ENCODE results near the gene CDR2.

CDR2 gene

DNA sequence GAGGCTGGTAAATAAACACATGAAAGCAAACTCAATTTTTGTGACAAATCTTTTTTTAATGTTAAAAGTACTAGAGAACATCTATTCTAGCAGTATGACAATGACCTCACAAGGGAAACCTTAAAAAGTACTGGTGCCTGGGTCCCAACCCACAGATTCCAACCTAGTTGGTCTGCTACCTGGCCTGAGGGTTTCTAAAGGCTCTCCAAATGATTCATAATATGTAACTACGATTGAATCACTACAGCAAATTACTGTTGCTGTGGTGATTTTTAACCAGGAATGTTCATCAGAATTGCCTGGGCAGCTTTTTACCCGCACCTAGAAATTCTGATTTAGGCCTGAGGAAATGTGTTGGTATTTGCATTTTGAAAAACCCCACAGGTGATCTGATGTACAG lies 26.1 kb downstream of the CDR2 start:
- DNase-seq, result no peak

DNA sequence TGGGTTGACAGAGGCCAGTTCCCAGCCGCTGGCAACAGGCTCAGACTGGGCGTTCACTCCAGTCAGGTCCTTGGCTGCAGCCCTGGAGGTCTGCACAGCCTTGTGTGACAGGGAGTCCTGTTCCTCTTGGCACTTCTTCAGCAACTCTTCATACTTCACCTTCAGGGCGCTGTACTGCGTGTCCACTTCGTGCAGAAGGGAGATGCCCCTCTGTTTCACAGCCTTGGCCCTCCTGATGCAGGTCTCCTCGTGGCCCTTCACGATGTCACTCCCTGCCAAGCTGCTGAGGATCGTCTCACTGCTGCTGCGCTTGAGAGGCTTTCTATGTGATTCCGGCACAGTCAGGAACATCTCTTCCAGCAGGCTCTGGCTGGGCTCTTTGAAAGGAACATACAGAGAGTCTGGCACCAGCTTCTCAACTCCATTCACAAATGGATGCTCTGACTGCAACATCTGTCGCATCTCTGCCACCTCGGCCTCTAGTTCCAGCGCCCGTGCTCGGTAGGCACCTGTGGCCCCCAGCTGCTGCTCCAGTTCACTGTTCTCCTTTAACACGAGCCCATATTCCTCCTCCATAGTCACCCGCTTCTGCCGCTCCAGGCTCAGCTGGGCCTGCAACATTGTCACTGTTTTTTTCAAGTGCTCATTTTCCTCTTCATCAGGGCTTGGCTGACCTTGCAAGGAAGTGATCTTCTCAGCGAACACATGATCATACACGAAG lies 27.2 kb downstream of the CDR2 start:
- DNase-seq, result no peak

DNA sequence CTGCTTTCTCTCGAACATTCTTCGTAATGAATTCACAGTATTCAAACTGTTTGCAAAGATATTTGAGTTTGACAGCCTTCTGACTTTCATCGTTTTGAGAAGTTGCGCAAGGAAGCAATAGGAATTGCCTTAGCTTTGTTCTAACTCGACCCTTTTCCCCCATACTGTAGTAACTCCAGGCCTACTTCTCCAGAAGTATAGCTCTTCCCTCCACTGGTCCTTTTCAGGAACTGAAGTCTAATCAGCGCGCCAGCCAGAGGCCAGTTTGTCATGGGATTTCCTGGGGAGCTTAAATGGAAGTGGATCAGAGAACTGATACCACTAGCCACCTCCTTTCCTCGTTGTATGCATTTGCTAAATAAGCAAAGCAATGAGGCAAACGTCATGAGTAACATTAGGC lies 27.9 kb downstream of the CDR2 start:
- DNase-seq, result no peak

DNA sequence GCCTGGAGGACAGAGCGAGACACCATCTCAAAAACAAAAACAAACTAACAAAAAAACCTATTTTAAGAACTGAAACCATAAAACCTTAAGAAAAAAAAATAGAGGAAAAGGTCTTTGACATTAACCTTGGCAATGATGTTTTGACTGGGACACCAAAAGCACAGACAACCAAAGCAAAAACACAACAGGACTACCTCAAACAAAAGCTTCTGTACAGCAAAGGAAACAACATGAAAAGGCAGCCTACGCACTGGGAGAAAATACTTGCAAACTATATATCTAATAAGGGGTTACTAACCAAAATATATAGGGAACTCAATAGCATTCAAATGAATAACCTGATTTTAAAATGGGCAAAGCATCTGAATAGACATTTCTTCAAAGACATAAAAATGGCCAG lies 32.3 kb downstream of the CDR2 start:
- DNase-seq, result no peak

DNA sequence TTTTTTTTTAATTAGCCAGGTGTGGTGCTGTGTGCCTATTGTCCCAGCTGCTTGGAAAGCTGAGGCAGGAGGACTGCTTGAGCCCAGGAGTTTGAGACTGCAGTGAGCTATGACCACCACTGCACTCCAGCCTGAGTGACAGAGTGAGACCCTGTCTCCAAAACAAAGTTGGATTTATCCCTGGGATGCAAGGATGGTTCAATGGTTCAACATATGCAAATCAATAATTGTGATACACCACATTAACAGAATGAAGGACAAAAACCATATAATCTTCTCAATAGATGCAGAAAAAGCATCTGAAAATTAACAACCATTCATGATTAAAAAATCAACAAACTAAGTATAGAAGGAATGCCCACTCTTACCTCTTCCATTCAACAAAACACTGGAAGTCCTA lies 33.5 kb downstream of the CDR2 start:
- DNase-seq, result no peak

DNA sequence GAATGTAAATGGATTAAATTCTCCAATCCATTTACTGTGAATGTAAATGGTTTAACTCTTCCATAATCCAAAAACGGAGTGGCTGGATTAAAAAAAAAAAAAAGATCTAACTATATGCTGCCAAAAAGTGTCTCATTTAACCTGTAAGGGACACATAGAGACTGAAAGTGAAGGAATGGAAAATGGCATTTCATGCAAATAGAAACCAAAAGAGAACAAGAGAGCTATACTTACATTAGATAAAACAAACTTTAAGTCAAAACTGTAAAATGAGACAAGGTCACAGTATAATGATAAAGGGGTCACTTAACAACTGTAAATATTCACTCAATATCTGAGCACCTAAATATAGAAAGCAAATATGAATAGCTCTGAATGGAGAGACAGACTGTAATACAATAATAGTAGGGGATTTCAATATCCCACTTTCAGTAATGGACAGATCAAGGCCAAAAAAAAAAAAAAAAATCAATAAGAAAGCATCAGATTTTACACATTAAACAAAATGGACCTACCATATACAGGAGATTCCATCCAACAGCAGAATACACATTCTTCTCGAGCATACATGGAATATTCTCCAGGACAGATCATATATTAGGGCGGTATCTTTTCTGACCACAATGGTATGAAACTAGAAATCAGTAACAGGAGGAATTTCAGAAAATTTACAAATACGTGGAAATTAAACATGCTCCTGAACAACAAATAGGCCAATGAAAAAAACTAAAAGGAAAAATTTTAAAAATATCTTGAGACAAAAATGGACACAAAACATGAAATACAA lies 36.4 kb downstream of the CDR2 start:
- no peak for DNase-seq

DNA sequence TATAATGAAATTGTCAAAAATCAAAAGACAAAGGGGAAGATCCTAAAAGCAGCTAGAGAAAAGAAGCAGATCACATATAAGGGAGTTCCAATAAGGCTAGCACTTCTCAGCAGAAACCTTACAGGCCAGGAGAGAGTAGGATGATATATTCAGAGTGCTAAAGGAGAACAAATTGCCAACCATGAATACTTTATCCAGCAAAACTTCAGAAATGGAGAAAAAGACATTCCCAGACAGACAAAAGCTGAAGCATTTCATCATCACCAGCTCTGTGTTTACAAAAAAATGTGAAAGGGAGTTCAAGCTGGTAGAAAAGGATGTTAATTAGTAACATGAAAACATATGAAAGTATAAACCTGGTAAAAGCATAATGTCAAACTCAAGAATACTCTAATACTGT lies 37.4 kb downstream of the CDR2 start:
- DNase-seq, result no peak

DNA sequence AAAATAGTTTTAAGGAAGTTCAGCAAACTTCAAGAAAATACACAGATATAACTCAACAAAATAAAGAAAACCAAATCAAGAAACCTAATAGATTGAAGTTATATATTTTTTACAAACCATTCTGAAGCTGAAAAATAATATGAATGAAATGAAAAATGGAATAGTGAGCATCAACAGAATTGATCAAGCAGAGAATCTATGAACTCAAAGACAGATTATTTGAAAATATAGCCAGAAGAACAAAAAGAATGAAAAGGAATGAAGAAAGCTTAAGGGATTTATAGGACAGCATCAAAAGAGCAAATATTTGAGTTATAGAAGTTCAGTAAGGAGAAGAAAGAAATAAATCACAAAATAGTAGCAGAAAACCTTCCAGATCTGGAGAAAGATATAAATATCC lies 37.8 kb downstream of the CDR2 start:
- DNase-seq, result no peak

DNA sequence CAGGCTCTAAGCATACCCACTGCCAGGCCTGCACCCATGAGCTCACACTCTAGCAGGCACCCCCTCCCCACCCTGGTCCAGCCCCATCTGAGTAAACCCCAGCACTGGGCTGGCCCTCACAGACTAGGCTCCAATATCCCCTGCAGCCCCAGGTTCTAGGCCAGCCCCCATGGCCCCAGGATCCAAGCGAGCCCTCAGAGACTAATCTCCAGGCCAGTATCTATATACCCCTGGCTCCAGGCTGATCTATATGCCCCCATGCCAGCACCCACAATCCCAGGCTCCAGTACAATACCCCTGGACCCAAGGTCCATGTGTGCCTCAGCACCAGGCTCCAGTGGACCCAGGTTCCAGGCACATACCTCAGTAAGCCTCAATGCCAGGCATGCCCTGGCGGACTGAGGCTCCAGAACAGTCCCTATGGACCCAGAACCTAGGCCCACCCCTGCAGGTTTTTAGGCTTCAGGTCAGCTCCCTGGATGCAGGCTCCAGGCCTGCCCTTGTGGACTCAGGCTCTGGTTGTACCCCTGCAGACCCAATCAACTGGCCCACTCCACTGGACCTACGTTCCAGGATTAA lies 38.7 kb downstream of the CDR2 start:
- no peak for DNase-seq

DNA sequence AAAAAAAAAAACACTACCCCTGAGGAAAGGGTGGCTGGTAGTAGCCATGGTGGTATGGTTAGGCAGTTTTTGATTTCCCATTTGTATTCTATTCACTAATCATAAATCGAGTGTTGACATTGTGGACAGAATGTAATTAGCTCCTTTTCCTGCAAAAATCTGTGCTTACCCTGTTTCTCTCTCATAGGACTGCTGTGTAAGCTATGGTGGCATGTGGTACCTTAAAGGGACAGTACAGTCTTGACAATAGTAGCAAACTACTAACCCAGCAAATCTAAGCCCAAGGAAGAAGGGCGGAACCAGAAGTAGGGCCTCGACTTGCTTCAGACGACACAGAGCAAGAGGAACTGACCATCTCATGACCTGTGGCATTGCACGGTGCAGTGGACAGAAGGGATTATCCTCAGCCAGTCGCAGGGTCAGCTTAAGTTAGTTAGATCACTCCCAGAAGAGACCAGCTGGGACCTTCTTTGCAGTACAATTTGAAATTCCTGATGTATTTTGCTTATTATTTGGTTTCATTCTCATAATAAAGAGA lies 40.9 kb downstream of the CDR2 start:
- no peak for DNase-seq

DNA sequence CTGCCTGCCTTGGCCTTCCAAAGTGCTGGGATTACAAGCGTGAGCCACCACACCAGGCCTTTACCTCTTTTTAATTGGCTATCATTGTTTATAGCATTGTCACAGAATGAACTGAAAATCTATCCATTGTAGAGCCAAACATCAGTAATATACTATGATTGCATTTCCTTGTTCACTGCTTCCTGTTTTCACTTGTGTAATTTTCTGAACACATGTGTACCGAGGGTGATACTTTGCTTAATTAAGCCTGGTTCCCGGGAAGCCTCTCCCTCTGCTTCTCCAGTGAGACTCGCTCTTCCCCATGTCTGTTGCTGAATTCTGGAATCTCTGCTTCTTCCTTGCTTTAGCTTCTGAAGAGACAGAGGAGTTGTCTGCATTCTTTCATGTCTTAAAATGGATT lies 44.1 kb downstream of the CDR2 start:
- no peak for DNase-seq

DNA sequence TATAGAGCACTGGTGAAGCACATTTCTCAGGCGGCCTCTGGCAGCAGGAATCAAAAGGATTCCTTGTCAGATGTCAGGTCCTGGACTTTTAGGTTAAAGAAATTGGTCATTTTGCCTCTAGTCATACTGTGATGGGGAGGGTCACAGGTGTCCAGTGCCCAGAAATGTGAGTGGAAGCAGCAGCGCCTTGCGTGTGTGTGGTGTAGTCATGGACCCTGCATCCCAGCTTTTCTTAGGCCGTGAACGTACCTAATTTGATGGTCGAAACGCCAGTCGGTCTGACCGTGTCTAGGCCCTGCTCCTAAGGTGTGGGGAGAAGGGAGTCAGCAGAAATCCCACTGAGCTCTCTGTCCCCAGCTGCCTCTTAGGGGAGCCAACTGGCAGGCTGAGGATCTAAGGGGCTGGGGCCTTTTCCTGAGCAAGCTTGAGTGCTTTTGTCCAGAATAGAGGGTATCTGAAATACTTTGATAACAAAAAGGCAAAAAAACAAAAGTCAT lies 45.2 kb downstream of the CDR2 start:
- no peak for DNase-seq

DNA sequence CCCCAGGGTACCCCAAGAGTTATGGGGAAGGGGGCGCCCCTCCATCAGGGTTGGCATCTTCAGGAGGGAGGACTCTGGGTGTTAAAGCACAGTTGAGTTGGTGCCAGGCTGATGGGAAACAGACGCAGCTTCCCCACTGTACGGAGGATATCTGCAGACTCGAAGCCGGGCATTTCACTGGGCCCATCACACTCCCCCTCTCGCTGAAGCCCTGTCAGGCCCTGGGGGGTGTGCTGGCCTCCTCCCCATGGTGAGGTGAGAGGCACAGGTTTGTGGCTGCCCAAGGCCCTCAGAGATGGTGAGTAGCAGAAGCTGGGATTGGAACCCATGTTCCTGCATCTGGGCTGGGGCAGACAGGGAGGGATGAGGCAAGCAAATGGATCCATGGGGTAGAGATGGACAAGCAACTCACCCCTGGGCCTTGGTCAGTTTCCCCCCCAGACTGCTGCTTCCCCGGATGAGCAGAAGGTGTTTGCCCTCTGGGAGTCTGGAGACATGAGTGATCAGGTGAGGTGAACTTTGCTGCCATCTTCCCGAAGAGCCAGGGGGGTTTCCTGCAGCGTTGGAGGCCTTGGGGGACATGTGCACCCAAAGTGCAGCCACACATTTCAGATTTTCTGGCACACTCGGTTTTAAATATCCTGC lies 46.2 kb downstream of the CDR2 start:
- no peak for DNase-seq

DNA sequence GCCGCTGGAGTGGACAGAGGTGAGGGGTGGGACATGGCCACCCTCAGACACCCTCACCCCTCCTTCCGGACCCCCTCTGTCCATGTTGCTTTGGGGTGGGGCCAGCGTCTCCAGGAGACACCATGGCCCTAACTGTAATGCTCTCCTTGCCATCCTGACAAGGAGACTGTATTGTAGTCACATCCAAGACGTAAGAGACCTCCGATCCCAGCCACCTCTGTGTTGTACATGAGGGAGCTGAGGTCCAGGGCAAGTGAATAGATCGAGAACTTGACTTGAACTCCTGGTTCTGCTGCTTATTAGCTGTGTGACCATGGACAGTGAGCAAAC lies 47.0 kb downstream of the CDR2 start:
- no peak for DNase-seq

DNA sequence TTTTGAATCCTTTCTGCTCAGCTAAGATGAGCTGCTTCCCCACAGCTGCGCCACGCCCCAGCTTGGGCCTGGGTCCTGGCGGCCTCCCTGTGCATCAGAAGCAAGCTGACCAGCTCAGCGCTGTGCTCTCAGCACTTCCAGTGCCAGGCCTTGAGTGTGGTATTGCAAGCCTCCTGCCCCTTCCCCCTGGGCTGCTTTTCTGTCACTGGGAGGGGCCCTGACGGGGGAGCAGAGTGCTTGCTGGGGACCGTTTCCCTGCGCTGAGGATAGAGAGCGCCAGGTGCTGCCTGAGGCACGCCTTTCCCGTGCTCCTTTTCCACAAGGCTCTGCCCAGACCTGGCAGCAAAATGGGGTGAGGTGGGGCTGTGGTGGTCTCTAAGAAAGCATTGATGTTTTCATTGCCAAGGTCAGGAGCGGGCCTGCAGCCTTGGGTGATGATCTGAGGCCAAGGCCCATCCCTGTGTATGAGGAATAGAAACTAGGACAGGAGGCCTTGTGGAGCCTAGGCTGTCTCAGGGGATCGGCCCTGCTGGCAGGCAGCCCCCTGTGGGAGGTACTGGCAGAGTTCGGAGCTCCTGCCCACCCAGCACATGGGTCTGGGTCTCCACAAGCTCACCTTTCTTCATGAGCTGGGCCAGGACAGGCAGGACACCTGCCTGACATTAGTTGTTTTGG lies 47.5 kb downstream of the CDR2 start:
- DNase-seq, result no peak

DNA sequence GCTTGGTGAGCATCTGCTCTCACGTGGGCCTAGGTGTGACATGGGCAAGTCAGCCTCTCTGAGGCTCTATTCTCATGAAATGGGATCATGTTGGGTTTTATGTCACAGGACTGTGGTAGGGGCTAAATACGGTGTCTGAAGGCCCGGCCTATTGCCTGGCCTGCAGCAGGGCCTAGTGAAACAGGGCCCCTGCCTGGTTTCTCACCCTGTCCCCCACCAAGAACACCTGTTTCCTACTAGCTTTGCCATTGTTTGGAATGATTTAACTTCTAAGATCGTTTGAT lies 48.1 kb downstream of the CDR2 start:
- DNase-seq, result no peak

DNA sequence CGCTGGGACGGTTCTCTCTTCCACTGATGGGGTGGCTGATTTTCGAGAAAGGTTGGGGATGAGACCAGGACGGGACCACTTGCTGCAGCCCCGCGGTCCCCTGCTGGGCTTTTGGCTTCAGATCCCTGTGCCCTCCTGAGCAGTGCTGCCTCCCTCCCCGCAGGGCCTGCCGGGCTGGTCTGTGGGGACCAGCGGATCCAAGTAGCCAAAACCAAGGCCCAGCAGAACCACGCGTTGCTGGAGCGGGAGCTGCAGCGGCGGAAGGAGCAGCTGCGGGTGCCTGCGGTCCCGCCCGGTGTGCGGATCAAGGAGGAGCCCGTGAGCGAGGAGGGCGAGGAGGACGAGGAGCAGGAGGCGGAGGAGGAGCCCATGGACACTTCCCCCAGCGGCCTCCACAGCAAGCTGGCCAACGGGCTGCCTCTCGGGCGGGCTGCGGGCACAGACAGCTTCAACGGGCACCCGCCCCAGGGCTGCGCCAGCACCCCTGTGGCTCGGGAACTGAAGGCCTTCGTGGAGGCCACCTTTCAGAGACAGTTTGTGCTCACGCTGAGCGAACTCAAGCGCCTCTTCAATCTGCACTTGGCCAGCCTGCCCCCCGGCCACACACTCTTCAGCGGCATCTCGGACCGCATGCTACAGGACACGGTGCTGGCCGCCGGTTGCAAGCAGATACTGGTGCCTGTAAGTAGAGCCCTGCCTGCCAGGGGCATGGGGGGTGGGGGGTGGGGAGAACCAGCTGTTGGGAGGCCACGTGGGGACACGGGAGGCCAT lies 48.6 kb downstream of the CDR2 start:
- DNase-seq, result no peak

DNA sequence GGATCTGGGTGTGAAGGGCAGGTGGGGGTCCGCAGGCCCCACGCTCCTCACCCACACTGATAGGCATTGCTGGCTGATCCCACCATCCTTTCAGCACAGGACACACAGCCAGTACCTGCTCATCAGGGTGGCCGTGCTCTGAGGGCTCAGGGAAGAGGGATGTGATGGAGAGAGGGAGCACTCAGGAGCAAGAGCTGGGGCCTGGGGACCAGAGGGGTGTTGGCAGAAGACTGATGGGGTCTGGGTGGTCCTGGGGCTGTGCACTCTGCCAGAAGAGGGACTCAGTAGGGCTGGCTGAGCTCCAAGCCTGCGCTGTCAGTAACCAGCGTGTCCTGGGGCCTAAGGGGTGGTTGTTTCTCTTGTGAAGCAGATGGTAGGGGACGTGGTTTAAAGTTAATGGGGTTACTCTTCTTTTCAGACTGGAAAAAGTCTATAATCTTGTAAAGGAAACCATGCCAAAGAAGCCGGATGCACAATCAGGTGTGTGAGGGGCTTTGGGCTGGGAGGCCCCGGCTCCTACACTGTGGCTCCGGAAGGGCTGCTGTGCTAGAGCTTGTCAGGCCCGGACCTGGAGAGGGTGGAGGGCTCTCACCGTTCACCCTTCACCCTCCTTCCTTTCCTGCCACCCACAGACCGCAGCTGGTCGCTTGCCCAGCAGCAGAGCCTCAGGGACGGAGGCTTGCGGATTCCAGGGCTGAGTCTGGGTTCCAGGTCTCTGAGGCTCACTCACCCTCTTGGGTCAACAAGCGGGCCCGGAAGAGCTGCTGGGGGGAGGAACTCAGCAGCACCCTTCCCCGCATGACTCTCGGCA lies 49.4 kb downstream of the CDR2 start:
- no peak for DNase-seq

DNA sequence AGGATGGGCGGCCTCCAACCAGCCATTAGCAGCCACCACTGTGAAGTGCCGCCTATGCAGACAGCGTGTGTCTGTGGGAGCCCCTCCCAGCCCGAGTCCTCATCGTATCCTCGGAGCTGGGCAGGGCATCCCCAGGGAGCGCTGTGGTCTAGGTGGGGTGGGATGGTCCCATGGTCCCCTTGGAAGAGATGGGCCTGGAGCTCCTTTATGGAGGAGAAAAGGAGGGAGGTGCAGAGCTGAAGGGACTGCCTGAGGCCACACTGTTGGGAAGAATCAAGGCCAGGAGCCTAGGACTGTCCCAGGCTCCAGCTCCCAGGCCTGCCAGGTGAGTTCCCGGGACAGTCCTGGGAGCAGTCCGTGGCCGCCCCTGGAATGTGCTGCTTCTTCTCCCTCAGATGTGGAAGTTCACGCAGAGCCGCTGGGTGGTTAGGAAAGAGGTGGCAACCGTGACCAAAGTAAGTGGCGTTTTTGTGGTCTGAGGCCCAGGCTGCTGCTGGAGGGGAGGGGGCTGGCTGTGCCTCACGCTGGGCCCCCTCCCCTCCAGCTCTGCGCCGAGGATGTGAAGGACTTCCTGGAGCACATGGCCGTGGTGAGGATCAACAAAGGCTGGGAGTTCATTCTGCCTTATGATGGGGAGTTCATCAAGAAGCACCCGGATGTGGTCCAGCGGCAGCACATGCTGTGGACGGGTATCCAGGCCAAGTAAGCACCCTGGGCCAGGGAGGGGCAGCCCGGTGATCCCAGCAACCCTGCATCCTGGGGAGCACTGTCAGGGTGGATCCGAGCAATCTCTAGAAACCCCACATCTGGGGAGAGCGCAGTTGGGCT lies 50.2 kb downstream of the CDR2 start:
- DNase-seq, result no peak

DNA sequence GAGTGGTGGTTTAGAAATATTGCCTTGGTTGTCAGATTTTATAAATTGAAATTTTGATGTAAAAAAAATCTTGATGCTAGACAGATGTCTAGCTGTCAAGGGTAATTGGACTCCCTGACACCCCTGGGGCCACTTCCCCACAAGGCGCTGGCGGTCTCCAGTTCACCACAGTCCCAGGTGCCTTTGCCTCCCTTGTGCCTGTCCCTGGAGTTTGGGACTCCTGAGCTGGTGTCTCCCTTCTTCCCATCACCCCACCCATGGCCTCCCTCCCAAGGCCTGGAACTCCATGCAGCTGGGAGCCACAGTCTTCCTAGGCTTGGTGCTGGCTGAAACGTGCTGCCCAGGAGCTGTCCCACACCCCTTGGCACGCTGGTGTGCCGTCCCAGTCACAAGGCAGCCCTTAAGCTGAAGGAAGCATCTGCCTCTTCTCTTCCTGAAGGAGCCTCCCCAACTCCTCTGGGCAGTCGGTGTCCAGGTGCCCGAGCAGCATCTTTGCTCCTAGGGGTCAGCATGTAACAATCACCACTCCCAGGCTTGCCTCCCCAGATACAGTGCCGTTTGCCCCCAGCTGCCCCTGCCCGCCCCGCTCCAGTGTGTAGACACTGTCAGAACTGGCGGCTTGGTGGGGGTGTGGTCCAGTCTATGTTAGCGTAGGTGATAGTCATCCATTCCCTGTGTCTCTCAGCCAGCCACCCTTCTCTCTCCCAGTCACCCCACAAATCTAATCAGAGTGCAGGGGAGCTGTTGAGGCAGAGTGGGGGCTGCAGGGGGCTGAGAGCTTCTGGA lies 51.1 kb downstream of the CDR2 start:
- no peak for DNase-seq

Measured in NCI-H69 (cell line).